GM19463 (cell line): ENCODE measurements around the gene SDR9C7.
"Not testable (repeated sequence)": the region's sequence is repeated elsewhere in the genome, so short reads cannot be mapped to it uniquely, and the experiment has no call there.

Source experiments
- ATAC-seq: cut with Tn5 transposase; IDR thresholded peaks from one replicate; pipeline ENCODE4 v1.9.1; 2021; ENCODE audit warnings: mild to moderate bottlenecking, moderate library complexity; ENCODE audit not compliant: unreplicated experiment

SDR9C7 gene

DNA sequence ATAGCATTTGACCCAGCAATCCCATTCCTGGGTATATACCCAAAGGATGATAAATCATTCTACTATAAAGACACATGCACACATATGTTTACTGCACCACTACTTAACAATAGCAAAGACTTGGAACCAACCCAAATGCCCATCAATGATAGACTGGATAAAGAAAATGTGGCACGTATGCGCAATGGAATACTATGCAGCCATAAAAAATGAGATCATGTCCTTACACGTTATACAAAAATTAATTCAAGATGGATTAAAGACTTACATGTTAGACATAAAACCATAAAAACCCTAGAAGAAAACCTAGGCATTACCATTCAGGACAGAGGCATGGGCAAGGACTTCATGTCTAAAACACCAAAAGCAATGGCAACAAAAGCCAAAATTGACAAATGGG lies 16.1 kb downstream of the SDR9C7 start:
- not testable (repeated sequence) for ATAC-seq

DNA sequence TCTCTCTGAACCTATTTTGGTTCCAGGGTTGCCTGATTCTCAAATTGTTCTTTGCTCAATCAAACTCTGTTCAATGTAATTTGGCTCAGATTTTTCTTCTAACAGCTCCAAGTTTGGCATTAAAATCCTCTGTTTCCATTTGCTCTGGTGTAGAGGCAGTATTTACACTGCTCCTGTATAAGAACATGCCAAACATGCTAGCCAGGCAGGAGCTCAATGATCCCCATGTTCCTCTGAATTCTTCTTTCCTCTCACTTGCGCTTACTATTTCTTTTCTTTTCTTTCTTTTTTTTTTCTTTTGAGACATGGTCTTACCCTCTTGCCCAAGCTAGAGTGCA lies 17.2 kb downstream of the SDR9C7 start:
- no peak for ATAC-seq

DNA sequence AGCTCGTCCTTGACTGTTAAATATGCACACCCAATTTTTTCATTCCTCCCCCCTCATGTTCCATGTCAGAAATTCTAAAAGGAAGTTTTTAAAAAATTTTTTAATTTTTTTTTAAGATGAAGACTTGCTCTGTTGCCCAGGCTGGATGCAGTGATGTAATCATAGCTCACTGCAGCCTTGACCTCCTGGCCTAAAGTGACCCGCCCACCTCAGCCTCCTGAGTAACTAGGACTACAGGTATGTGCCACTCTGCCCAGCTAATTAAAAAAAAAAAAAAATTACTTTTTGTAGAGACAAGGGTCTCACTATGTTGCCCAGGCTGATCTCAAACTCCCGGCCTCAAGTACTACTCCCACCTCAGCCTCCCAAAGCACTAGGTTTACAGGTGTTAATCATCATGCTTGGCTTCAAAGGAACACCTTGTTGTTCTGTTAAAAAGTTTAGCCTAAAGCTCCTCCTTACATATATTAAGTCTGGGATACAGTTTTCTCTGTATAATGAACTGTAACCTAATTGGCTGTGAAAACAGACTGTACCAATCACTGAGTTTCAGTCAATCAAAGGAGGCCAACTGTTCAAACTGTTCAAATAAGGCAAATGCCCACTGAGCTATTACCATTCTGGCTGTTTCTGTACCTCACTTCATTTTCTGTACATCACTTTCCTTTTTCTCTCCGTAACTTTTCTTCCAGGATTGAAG lies 17.8 kb downstream of the SDR9C7 start:
- no peak for ATAC-seq

DNA sequence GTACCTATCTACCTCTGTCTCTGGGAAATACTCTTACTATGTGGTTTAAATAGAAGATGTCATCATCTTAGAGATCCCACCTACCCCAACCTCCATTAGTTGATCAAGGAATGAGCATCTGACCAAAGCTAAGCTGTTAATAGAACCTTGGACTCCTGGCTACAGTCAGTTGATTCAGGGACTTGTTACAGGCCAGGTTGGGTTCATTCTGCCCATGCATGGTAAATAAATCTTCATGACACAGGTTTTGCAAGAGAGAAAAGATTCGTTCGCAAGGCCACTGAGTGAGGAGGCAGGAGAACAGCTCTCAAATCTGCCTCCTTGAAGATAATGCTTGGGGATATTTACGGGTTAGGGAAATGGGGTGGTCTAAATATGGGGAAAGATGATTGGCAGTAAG lies 19.5 kb downstream of the SDR9C7 start:
- no peak for ATAC-seq

- no peak for ATAC-seq
Observed at GRCh38 chr12:56914256-56914655, 20.0 kb downstream of the SDR9C7 start.

DNA sequence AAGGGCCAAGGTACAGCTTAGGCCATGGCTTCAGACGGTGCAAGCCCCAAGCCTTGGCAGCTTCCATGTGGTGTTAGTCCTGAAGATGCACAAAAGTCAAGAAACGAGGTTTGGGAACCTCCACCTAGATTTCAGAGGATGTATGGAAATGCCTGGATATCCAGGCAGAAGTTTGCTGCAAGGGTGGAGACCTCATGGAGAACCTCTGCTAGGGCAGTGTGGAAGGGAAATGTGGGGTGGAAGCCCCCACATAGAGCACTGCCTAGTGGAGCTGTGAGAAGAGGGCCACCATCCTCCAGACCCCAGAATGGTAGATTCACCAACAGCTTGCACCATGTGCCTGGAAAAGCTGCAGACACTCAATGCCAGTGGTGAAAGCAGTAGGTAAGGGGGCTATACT lies 24.8 kb downstream of the SDR9C7 start:
- ATAC-seq = not testable (repeated sequence)

DNA sequence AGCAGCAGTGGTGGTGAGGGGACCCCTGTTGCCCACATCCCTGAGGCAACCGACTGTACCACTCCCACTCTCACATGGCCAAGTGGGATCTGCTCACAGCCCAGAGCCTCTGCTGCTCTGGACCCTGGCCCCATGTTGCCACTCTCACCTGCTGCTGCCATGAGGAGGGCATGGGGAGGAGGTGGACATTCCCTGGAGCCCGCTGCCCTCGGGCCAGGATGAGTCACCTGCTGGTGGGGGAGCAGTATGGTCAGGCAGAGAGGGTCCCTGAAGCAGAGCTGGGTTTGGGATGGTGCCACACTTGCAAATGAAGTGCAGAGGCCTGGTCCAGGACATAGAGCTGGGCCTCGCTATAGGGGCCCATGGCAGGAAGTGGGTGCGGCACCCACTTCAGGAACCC lies 26.1 kb downstream of the SDR9C7 start:
- no peak for ATAC-seq

DNA sequence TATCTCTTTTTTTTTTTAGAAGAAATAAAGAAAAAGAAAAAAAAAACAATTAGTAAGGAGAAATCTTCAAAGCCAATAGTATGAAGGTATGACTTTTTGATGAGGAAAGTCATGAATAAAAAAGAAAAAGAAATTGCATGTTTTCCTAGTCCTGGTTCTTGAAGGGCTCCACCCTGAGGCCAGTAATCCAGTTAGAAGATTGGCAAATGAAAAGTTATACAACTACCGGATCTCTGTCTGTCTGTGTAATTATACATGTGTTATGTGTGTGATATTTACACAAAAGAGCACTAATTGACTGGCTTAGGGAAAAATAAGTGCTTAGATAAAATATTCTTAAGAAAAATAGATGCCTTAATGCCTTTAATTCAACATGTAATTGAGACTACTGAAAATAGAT lies 28.4 kb downstream of the SDR9C7 start:
- ATAC-seq = no peak

GRCh38 chr12:56903374-56903773 lies 30.8 kb downstream of the SDR9C7 start:
- ATAC-seq = no peak

DNA sequence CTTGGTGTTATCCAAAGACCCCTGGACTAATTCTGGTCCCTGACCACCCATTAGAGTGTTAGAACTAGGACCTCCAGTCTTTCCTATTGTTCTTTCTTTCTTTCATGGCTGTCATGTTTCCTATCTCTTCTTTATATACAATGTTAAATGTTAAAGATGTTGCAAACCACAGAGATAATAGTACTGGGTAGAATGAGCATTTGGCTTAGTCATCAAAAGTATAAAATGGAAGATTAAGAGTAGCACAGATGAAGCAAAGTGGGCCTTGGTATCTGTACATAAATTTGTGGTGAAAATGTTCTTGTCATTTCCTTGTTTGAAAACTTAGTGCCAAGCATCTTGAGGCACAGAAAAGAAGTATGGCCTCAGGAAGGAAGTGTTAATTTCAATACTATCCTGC lies 32.9 kb downstream of the SDR9C7 start:
- ATAC-seq = not testable (repeated sequence)

DNA sequence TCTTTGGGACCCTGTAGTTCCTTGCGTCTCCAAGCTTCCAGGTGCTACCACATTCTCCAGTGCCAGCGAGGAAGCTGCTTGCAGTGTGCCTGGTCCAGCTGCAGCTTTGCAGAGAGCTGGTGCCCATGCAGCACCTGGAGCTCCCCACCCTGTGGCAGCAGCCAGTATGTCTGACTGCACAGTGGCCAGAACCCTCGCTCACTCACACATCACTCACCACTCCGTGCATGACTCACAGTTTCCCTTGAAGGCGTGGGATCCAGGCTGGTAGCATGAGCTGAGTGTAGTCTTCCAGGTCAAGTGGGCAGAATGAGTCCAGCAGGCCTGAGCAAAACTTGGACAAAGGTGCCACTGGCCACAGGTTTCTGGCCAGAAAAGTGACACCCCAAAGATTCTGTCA lies 33.6 kb downstream of the SDR9C7 start:
- no peak for ATAC-seq

DNA sequence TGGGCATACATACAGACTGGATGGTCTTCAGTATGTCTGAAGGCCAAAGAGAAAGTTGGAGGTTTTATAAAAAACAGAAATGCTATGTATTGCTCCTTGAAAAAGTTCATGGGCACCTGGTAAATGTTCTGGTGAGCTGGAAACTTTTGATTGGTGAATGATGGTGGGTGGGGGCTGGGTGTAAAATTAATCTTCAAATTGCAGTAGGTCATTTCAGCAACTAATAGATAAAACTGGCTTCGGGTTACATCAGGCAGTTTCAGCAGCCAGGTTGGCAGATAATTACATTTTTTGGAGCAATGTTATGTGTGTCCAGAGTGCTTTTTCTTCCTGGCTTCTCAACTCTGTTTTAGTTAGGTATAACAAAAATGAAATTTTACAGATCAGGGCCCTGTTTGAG lies 35.3 kb downstream of the SDR9C7 start:
- no peak for ATAC-seq

DNA sequence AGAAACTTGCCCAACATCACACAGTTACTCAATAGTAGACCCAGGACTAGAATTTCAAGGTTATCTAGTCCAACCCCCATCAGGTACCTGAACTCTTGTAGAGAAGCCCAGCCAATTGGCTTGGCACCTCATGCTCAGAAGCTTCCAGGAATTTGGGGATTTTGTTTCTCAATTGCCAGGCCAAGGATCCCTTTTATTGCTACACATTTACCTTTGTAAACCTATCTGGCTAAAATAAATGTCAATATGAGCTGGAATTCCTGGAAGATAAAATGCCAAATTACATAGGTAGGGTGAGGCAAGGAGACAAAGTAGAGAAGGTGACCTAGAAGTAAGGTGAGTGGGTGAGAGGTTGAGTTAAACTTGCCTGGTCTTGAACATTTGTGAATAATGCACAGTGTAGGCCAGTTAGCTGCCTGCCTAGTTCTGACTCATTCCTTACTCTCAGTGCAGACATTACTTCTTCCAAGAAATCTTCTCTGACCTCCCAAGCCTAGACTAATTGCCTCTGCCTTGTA lies 36.3 kb downstream of the SDR9C7 start:
- no peak for ATAC-seq

DNA sequence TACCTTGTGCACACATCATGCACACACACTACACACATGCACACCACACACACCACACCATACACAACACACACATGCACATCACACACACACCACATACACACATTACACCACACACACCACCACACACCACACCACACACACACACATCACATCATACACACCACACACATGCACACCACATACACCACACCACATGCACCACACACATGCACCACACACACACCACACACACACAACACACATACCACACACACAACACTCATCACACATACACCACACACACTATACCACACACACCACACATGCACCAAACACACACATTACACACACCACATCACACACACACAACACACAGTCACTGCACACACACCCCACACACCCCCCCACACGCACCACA lies 38.1 kb downstream of the SDR9C7 start:
- no peak for ATAC-seq

DNA sequence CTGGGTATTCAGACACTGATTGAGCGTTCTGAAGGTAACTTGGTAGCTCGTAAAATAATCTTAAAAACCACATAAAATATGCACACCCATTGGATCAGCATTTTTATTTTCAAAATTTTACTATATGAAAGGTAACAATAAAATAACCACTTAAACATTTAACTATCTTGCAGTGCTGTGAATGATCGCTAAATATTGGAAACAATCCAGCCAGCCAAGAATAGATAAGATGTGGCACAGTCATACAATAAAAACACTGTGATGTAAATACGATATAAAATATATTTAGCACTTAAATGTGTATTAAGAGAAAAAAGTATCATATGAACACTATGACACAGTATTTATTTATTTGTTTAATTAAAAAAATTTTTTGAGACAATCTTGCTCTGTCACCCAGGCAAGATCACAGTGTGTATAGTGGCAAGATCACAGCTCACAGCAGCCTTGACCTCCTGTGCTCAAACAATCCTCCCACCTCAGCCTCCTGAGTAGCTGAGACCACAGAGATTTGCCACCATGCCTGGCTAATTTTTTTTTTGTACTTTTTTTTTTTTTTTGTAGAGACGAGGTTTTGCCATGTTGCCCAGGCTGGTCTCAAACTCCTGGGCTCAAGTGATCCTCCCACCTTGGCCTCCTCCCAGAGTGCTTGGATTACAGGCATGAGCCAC lies 39.4 kb downstream of the SDR9C7 start:
- ATAC-seq = no peak

DNA sequence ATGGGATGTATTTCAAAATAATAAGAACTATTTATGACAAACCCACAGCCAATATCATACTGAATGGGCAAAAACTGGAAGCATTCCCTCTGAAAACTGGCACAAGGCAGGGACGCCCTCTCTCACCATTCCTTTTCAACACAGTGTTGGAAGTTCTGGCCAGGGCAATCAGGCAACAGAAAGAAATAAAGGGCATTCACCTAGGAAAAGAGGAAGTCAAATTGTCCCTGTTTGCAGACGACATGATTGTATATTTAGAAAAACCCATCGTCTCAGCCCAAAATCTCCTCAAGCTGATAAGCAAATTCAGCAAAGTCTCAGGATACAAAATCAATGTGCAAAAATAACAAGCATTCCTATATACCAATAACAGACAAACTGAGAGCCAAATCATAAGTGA lies 42.3 kb downstream of the SDR9C7 start:
- ATAC-seq = not testable (repeated sequence)

GRCh38 chr12:56886319-56886718 lies 47.9 kb downstream of the SDR9C7 start:
- no peak for ATAC-seq

GRCh38 chr12:56885316-56885715 lies 48.9 kb downstream of the SDR9C7 start:
- ATAC-seq = no peak

DNA sequence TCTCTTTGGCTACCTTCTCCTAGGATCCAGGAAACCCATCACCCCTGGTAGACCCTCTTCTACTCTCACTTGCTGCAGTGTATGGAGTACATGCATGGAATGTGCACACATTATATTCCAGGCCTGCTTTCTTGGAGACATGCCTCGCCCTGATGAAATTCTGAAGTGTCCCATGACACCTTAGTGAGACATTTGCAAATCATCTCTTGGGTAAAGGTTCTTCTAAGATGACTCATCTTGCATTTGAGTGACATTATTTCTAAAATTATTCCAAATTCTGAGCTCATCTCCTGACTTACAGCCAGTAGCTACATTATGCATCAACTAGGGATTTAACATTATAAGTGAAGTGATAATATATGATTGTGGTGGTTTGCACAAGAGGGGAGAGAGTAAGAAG lies 49.8 kb downstream of the SDR9C7 start:
- ATAC-seq = no peak

DNA sequence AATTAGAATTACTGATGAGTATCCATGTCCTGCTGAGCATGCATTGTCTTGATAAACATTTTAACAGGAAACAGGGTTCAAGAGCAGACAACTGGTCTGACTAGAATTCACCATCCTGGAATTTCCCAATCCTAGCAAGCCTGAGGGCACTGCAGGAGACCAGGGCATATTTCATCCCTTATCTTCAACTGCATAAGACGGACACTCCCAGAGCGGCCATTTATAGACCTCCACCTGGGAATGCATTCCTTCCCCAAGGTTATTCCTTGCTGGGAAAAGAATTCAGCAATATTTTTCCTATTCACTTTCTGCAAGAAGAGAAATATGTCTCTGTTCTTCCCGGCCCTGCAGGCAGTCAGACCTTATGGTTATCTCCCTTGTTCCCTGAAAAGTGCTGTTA lies 51.8 kb downstream of the SDR9C7 start:
- ATAC-seq = not testable (repeated sequence)

DNA sequence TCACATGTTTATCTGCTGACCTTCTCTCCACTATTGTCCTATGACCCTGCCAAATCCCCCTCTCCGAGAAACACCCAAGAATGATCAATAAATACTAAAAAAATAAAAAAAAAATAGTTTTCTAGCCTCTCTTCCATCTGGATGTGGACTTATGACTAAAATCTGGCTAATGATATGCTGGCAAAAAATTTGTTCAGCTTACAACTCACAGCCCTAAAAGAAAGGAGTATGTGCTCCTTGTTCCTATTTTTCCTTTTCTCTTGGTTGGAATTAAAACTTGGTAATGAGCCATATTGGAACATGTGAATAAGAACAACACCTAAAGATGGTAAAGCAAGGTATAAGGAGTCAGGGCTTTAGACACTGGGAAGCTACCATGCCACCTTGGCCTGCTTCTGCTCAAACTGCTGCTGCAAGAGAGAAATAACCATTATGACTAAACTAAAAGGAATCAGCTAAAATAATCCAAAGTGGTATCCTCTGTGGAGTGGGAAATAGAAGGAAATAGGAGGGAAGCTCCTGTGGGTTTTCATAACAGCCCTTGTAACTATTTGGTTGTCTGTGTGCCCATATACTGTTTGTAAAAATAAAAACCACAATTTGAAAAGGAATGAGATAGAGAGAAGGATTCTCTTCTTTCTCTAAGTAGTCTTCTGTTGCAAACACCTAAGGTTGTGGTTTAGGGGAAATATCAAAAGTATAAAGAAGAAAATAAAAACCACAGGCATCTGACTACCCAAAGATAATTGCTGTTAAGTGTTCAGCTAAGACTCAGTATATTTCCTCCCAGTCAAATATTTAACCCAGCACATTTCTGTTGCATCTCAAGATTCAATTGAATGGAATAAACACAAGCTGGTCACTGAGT lies 53.8 kb downstream of the SDR9C7 start:
- no peak for ATAC-seq
